Measurements from ENCODE around the gene FAM174C. TPM values are rescaled to one million over a fixed set of nuclear protein-coding genes. Genes with fewer than 3 reads are reported as not detected.

Gene FAM174C
- total RNA-seq, 1 experiment from 2014 or later, result 77.1 TPM

- no peaks in the 10 kb centered on the region for H3K9me3 ChIP-seq (ENCODE audit: control insufficient read depth in 1 of 2, insufficient read depth in 1 of 2, low read depth in 1 of 2, low read length in 2 of 2)
- no peak for DNase-seq (ENCODE audit: low read depth, low spot score)
- H3K4me1 ChIP-seq (ENCODE audit: control insufficient read depth in 1 of 2, insufficient read depth in 2 of 2, low read length in 2 of 2), result peaks cover 58 to 76% of the 10 kb centered on the region in 2 experiments
- TF ChIP-seq CTCF (IDR thresholded peaks at IDR 0.05 in 2 of 3, conservative IDR thresholded peaks at IDR 0.05 in 1 of 3; ENCODE audit: borderline replicate concordance in 1 of 3, insufficient read depth in 1 of 3, low read depth in 2 of 3, low read length in 2 of 3), result peak in 2 of 3 experiments; percentile 90 to 92; a peak in 4 of 6 replicates
- no peak for TF ChIP-seq TCF7L2 (IDR thresholded peaks at IDR 0.05; ENCODE audit: borderline replicate concordance, extremely low read depth, insufficient read depth, insufficient read length)
- no peak for TF ChIP-seq SP1 (IDR thresholded peaks at IDR 0.05; ENCODE audit: low read depth)
- no peak for TF ChIP-seq JUND (IDR thresholded peaks at IDR 0.05)
- TF ChIP-seq YY1 (IDR thresholded peaks at IDR 0.05; ENCODE audit: extremely low read depth, insufficient replicate concordance, low read depth, low read length), result peak; percentile 5
- TF ChIP-seq POLR2AphosphoS5 (IDR thresholded peaks at IDR 0.05; ENCODE audit: low read depth, low read length), result 0 out of 2 replicates have a peak, but pooled peaks have one; percentile 8
- TF ChIP-seq REST (IDR thresholded peaks at IDR 0.05; ENCODE audit: low read depth), result no peak
- TF ChIP-seq, protein P1, sequence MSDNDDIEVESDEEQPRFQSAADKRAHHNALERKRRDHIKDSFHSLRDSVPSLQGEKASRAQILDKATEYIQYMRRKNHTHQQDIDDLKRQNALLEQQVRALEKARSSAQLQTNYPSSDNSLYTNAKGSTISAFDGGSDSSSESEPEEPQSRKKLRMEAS (IDR thresholded peaks at IDR 0.05), result no peak
- TF ChIP-seq ZFX (IDR thresholded peaks at IDR 0.05), result 0 out of 2 replicates have a peak, but pooled peaks have one; percentile 34
- peak overlapping the region; percentile 100 for H3K27ac ChIP-seq (ENCODE audit: low read depth, low read length)
- no peak overlapping the region for H2AFZ ChIP-seq (ENCODE audit: low read depth, low read length, poor library complexity, severe bottlenecking)
- BruUV-seq (replicated peaks), result no TSS peak
- RAD21 ChIA-PET (ENCODE audit: low non-redundant PET in 1 of 2, low total read pairs in 2 of 2, uncharacterized antibody in 2 of 2, unreplicated experiment in 2 of 2), result interaction anchor here (0.7 to 2.1 kb wide), 8 partner anchors 9 to 30 kb away, joined by 4 to 51 read pairs (median 10); partner anchors contain the start of gene CIRBP (in 2 of the 2)
- POLR2A ChIA-PET, result interaction anchor here (0.8 to 5.3 kb wide), 11 partner anchors 9 to 216 kb away, joined by 3 to 139 read pairs (median 4); partner anchors contain the start of genes CIRBP and FAM174C
- intact Hi-C loops (cut with micrococcal nuclease), result loop anchor here (1.0 to 10.0 kb wide), 4 partner anchors 22 to 449 kb away; partner anchors contain the start of genes CNN2, GPX4, PTBP1 and RNU6-2
- CTCF ChIA-PET, result interaction anchor here (0.7 to 5.2 kb wide), 25 partner anchors 9 to 552 kb away, joined by 3 to 325 read pairs (median 4); partner anchors contain the start of genes ABCA7, CIRBP, CNN2 and FAM174C
- H3K9ac ChIP-seq (ENCODE audit: low read length), result peak overlapping the region; percentile 99
- peak overlapping the region; percentile 98 for H3K4me2 ChIP-seq (ENCODE audit: low read length)
- H3K79me2 ChIP-seq (ENCODE audit: insufficient read depth, low read length), result peaks cover 44% of the 10 kb centered on the region
- peak overlapping the region; percentile 9 to 89; a peak in 3 of 4 replicates for H3K4me3 ChIP-seq (replicated peaks in 1 of 2; ENCODE audit: low read depth in 1 of 2, low read length in 2 of 2)
- H4K20me1 ChIP-seq (ENCODE audit: insufficient read depth), result peaks cover 13% of the 10 kb centered on the region; the same call in 1 of the 2 replicates
- H3K9me2 ChIP-seq (ENCODE audit: insufficient read depth), result no peaks in the 10 kb centered on the region
- H3K36me3 ChIP-seq (ENCODE audit: control insufficient read depth in 1 of 2, insufficient read depth in 2 of 2, low read length in 2 of 2), result peaks cover 0 to 16% of the 10 kb centered on the region in 2 experiments; a peak in 1 of 4 replicates
- ATAC-seq, result peak; percentile 24
- H3K27me3 ChIP-seq (ENCODE audit: insufficient read depth, low read length), result no peaks in the 10 kb centered on the region
Observed at GRCh38 chr19:1243768-1244692, 31.3 kb upstream of the FAM174C start.
